ENCODE measurements around the gene NFATC3. TPM values are rescaled to one million over a fixed set of nuclear protein-coding genes. Genes with fewer than 3 reads are reported as not detected.

The NFATC3 gene
- total and polyA plus RNA-seq, 2 of the 8 experiments (the other 6 are each of a cell fraction or from before 2014, with no cell fraction given): 17.6 to 34.5 TPM

DNA sequence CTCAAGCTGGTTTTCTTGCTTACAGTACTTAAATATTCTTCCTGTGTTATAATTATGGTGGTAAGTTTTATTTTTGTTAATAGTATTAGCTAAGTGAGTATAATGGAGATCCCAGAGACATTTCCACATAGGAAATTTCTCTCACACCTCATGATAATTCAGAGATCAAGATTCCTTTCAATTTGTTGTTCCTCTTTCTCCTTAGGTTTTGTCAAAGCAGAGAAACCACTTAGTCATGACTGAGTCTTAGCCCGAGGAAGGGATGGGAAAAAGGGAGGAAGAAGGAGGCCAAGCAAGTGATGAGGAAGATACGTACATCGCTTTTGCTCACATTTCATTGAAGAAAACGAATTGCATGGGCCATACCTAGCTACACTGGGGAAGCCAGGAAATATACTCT, 132.3 kb downstream of the NFATC3 start:
- Histone ChIP-seq H3K79me2 (ENCODE audit: control insufficient read depth in 1 of 2, insufficient read depth in 2 of 2, low read length in 2 of 2) (no peaks in the 10 kb centered on the region), H4K20me1 (replicated peaks in 1 of 2; ENCODE audit: control insufficient read depth in 1 of 2, insufficient read depth in 2 of 2, low read length in 2 of 2) (no peaks in the 10 kb centered on the region), H3K9me3 (ENCODE audit: insufficient read depth in 2 of 2, low read depth in 1 of 2, low read length in 1 of 2) (no peaks in the 10 kb centered on the region), H2BK12ac (ENCODE audit: low read depth, low read length) (no peak overlapping the region), H4K91ac (replicated peaks; ENCODE audit: insufficient read length, low read length) (no peak overlapping the region), H3K56ac (replicated peaks; ENCODE audit: insufficient read length, low read depth, low read length) (no peak overlapping the region), H3K4ac (replicated peaks; ENCODE audit: insufficient read length, low read depth, low read length) (no peak overlapping the region), H3K9ac (replicated peaks in 1 of 4; ENCODE audit: extremely low read depth in 1 of 4, low read depth in 3 of 4, low read length in 3 of 4) (no peak overlapping the region; a peak in 1 of 7 replicates), H4K5ac (ENCODE audit: insufficient read length, low read depth, low read length) (no peak overlapping the region), H2AFZ (ENCODE audit: low read length) (no peak overlapping the region), H2BK15ac (ENCODE audit: low read length) (no peak overlapping the region), H3K79me1 (ENCODE audit: low read depth, low read length) (no peaks in the 10 kb centered on the region), H3K27me3 (replicated peaks in 1 of 4; ENCODE audit: control insufficient read depth in 3 of 4, extremely low read depth in 1 of 4, insufficient read depth in 3 of 4, low read length in 3 of 4) (no peaks in the 10 kb centered on the region), H3K14ac (ENCODE audit: insufficient read length) (no peak overlapping the region), H3K4me2 (ENCODE audit: insufficient read depth in 1 of 2, low read depth in 2 of 2, low read length in 2 of 2) (no peak overlapping the region), H3K23me2 (ENCODE audit: low read depth, low read length) (no peaks in the 10 kb centered on the region), H3K18ac (ENCODE audit: extremely low read depth, low read length) (no peak overlapping the region), H3K27ac (ENCODE audit: low read depth, low read length) (no peak overlapping the region), H2BK5ac (ENCODE audit: low read depth, low read length) (no peak overlapping the region), H2BK120ac (replicated peaks; ENCODE audit: low read depth, low read length) (no peak overlapping the region), H3K36me3 (ENCODE audit: control insufficient read depth in 2 of 4, insufficient read depth in 4 of 4, low read length in 3 of 4) (no peaks in the 10 kb centered on the region; a peak in 1 of 8 replicates), H2BK20ac (ENCODE audit: low read length) (no peak overlapping the region), H3K23ac (ENCODE audit: insufficient read length) (no peak overlapping the region), H3K4me3 (ENCODE audit: extremely low read depth in 1 of 4, insufficient read depth in 2 of 4, low read depth in 3 of 4, low read length in 4 of 4) (no peak overlapping the region), H2AK5ac (ENCODE audit: low read depth, low read length) (no peak overlapping the region), H4K8ac (ENCODE audit: extremely low read depth, insufficient read depth, low read length) (no peak overlapping the region), H3K4me1 (replicated peaks in 1 of 4; ENCODE audit: control insufficient read depth in 3 of 4, insufficient read depth in 4 of 4, low read length in 3 of 4) (peaks cover 0 to 2% (median 0%) of the 10 kb centered on the region in 4 experiments; a peak in 1 of 7 replicates)
- FAIRE-seq: no peak
- TF ChIP-seq KDM4A (IDR thresholded peaks at IDR 0.05; ENCODE audit: low read depth, low read length, severe bottlenecking) (no peak), GTF2F1 (IDR thresholded peaks at IDR 0.05; ENCODE audit: borderline replicate concordance, low read depth, low read length) (no peak), CBX8 (IDR thresholded peaks at IDR 0.05; ENCODE audit: borderline replicate concordance, low read depth, low read length) (no peak), BRCA1 (IDR thresholded peaks at IDR 0.05; ENCODE audit: low read depth, low read length) (no peak), BACH1 (IDR thresholded peaks at IDR 0.05; ENCODE audit: low read length) (no peak)
- TF ChIP-seq, protein P1, sequence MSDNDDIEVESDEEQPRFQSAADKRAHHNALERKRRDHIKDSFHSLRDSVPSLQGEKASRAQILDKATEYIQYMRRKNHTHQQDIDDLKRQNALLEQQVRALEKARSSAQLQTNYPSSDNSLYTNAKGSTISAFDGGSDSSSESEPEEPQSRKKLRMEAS (IDR thresholded peaks at IDR 0.05): no peak
- DNase-seq (ENCODE audit: low read depth in 1 of 2, low spot score in 2 of 2): no peak
- ChIA-PET POLR2A (ENCODE audit: partially characterized antibody) (interaction anchor here (0.8 to 1.5 kb wide), 2 partner anchors 19 to 20 kb away, joined by 3 to 4 read pairs; no protein-coding TSS in a partner anchor), CTCF (ENCODE audit: partially characterized antibody) (interaction anchor here (0.7 to 2.8 kb wide), 7 partner anchors 13 to 237 kb away, joined by 3 to 9 read pairs (median 4); no protein-coding TSS in a partner anchor)
- 87% methylated on average over 4 of the region's 4 CpGs; no CpG with 5 or more reads in 1 of the 2 experiments for WGBS, 2 experiments (ENCODE audit: extremely low coverage in 1 of 2, insufficient coverage in 1 of 2, insufficient read length in 1 of 2, insufficient replicate concordance in 2 of 2, low coverage in 1 of 2, low lambda C conversion rate in 2 of 2, missing lambda C conversion rate in 1 of 2)

Data from H1 (cell line).